Measurements from ENCODE around the gene WDR45B.
A peak's percentile ranks its signal among the peaks of the same experiment; 100 is the strongest.

The WDR45B gene

GRCh38 chr17:82633343-82633742, 14.9 kb downstream of the WDR45B start:
- FAIRE-seq, result no peak
- no peak for DNase-seq (ENCODE audit: insufficient read length, low spot score)

- FAIRE-seq, result no peak
- no peak for DNase-seq (ENCODE audit: insufficient read length, low spot score)
Measured at GRCh38 chr17:82632451-82632850, 15.8 kb downstream of the WDR45B start.

GRCh38 chr17:82631544-82631943, 16.7 kb downstream of the WDR45B start:
- no peak for FAIRE-seq
- no peak for DNase-seq (ENCODE audit: insufficient read length, low spot score)

GRCh38 chr17:82630212-82630611, 18.0 kb downstream of the WDR45B start:
- DNase-seq (ENCODE audit: insufficient read length, low spot score), result no peak
- FAIRE-seq, result no peak

- DNase-seq (ENCODE audit: insufficient read length, low spot score) (no peak), FAIRE-seq (no peak)
Measured at GRCh38 chr17:82629748-82630147, 18.5 kb downstream of the WDR45B start.

GRCh38 chr17:82627405-82627804, 20.8 kb downstream of the WDR45B start:
- FAIRE-seq (no peak), DNase-seq (ENCODE audit: insufficient read length, low spot score) (no peak)

GRCh38 chr17:82623707-82624106, 24.5 kb downstream of the WDR45B start:
- no peak for DNase-seq (ENCODE audit: insufficient read length, low spot score)
- FAIRE-seq, result no peak

GRCh38 chr17:82619641-82620040, 28.6 kb downstream of the WDR45B start:
- DNase-seq (ENCODE audit: insufficient read length, low spot score) (no peak), FAIRE-seq (no peak)

- DNase-seq (ENCODE audit: insufficient read length, low spot score) (no peak), FAIRE-seq (no peak)
Measured at GRCh38 chr17:82619211-82619610, 29.0 kb downstream of the WDR45B start.

GRCh38 chr17:82616021-82616711, 32.1 kb downstream of the WDR45B start:
- FAIRE-seq (no peak), DNase-seq (ENCODE audit: insufficient read length, low spot score) (no peak)

- FAIRE-seq (no peak), DNase-seq (ENCODE audit: insufficient read length, low spot score) (no peak)
Measured at GRCh38 chr17:82615084-82616020, 32.9 kb downstream of the WDR45B start.

GRCh38 chr17:82614095-82614631, 34.1 kb downstream of the WDR45B start:
- no peak for DNase-seq (ENCODE audit: insufficient read length, low spot score)
- no peak for FAIRE-seq

GRCh38 chr17:82613283-82614094, 34.8 kb downstream of the WDR45B start:
- DNase-seq (ENCODE audit: insufficient read length, low spot score) (no peak), FAIRE-seq (no peak)

GRCh38 chr17:82611140-82612058, 36.8 kb downstream of the WDR45B start:
- FAIRE-seq, result no peak
- no peak for DNase-seq (ENCODE audit: insufficient read length, low spot score)

GRCh38 chr17:82609655-82610054, 38.6 kb downstream of the WDR45B start:
- FAIRE-seq (no peak), DNase-seq (ENCODE audit: insufficient read length, low spot score) (no peak)

- no peak for DNase-seq (ENCODE audit: insufficient read length, low spot score)
- FAIRE-seq, result no peak
Measured at GRCh38 chr17:82608816-82609215, 39.4 kb downstream of the WDR45B start.

- FAIRE-seq (no peak), DNase-seq (ENCODE audit: insufficient read length, low spot score) (no peak)
Measured at GRCh38 chr17:82605939-82606600, 42.2 kb downstream of the WDR45B start.

GRCh38 chr17:82604532-82604931, 43.7 kb downstream of the WDR45B start:
- FAIRE-seq (no peak), DNase-seq (ENCODE audit: insufficient read length, low spot score) (no peak)

GRCh38 chr17:82603981-82604448, 44.2 kb downstream of the WDR45B start:
- DNase-seq (ENCODE audit: insufficient read length, low spot score), result peak; percentile 46
- no peak for FAIRE-seq
